Natural killer cell treated with Interleukin-12 subunit alpha and Interleukin-12 subunit beta and Interleukin-15 and Interleukin-18, amount 100 ng/mL, for 72 hours (primary cell): ENCODE measurements around the gene RFC2. TPM values are rescaled to one million over a fixed set of nuclear protein-coding genes. Genes with fewer than 3 reads are reported as not detected.
A peak's percentile ranks its signal among the peaks of the same experiment; 100 is the strongest.
"Not testable (repeated sequence)": the region's sequence is repeated elsewhere in the genome, so short reads cannot be mapped to it uniquely, and the experiment has no call there.

Experiments used
- ATAC-seq, 2 donors: fragments of 150-1000 bp; cut with Tn5 transposase in 1 of 2; sonication (Bioruptor Pico), chemical (Tn5 transposase) in 1 of 2; 2 replicates each; pipeline ENCODE4 v1.10.0; 2021
- DNase-seq: peaks from one replicate; pipeline ENCODE4 v3.0.0; 2022; ENCODE audit warnings: low spot score
- H3K27ac Mint-ChIP-seq, 2 donors: 1 replicate in 1 of 2; 2 replicates in 1 of 2; pipeline ENCODE4 v1.8.0; 2022; ENCODE audit warnings: mixed read lengths in 2 of 2, mild to moderate bottlenecking in 1 of 2, moderate library complexity in 1 of 2
- H3K27me3 Mint-ChIP-seq, 2 donors: 1 replicate in 1 of 2; 2 replicates in 1 of 2; pipeline ENCODE4 v1.8.0; 2022; ENCODE audit warnings: mixed read lengths in 2 of 2
- H3K36me3 Mint-ChIP-seq: one replicate; pipeline ENCODE4 v1.8.0; 2022; ENCODE audit warnings: mixed read lengths
- H3K4me1 Mint-ChIP-seq, 2 donors: 1 replicate in 1 of 2; 2 replicates in 1 of 2; pipeline ENCODE4 v1.8.0; 2022; ENCODE audit warnings: low read depth in 2 of 2, mixed read lengths in 2 of 2, mild to moderate bottlenecking in 1 of 2
- H3K4me3 Mint-ChIP-seq: one replicate; pipeline ENCODE4 v1.8.0; 2022; ENCODE audit warnings: mixed read lengths
- H3K9me3 Mint-ChIP-seq: 2 replicates; pipeline ENCODE4 v1.8.0; 2022; ENCODE audit warnings: mixed read lengths
- total RNA-seq, 2 donors: library from RNA; stranded (reverse); gene quantifications; one replicate each; pipeline ENCODE4 v1.2.3, GENCODE V29; 2022

The RFC2 gene
- total RNA-seq, 2 donors from 2014 or later = 66.4 to 87.5 TPM

DNA sequence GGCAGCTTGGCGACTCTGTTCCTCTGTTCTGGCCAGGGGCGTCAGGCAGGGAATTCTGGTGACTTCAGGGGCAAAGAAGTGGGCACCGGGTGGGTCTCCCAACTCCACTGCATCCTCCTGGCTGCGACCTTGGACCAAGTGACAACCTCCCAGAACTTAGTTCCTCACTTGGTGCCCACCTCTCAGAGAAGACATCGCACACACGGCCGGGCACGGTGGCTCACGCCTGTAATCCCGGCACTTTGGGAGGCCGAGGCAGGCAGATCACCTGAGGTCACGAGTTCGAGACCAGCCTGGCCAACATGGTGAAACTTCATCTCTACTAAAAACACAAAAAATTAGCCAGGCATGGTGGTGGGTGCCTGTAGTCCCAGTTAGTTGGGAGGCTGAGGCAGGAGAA lies 29.3 kb downstream of the RFC2 start:
- Mint-ChIP-seq H3K27ac (peak overlapping the region; percentile 55 to 63), H3K4me1 (peaks cover 19 to 31% of the 10 kb centered on the region in 2 donors)
- H3K9me3 Mint-ChIP-seq, DNase-seq, ATAC-seq, H3K4me3 Mint-ChIP-seq, H3K27me3 Mint-ChIP-seq, H3K36me3 Mint-ChIP-seq: not testable (repeated sequence)

DNA sequence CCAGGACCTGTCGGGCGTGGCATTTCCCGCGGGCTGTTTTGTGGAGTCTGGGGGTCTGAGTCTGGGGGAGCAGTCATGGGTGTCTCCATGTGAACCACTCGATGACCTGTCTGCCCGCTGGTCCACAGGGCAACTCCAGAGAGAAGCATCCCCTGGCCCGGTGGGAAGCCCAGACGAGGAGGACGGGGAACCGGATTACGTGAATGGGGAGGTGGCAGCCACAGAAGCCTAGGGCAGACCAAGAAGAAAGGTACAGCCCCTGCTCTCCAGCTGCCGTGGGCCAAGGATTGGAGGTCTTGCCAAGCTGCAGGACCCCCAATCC lies 29.7 kb downstream of the RFC2 start:
- Mint-ChIP-seq H3K9me3 (no peaks in the 10 kb centered on the region), H3K4me1 (peaks cover 18 to 29% of the 10 kb centered on the region in 2 donors), H3K27ac (no peak overlapping the region), H3K27me3 (no peaks in the 10 kb centered on the region), H3K4me3 (no peak overlapping the region), H3K36me3 (peaks cover 7% of the 10 kb centered on the region)
- DNase-seq = peak; percentile 41
- no peak for ATAC-seq

DNA sequence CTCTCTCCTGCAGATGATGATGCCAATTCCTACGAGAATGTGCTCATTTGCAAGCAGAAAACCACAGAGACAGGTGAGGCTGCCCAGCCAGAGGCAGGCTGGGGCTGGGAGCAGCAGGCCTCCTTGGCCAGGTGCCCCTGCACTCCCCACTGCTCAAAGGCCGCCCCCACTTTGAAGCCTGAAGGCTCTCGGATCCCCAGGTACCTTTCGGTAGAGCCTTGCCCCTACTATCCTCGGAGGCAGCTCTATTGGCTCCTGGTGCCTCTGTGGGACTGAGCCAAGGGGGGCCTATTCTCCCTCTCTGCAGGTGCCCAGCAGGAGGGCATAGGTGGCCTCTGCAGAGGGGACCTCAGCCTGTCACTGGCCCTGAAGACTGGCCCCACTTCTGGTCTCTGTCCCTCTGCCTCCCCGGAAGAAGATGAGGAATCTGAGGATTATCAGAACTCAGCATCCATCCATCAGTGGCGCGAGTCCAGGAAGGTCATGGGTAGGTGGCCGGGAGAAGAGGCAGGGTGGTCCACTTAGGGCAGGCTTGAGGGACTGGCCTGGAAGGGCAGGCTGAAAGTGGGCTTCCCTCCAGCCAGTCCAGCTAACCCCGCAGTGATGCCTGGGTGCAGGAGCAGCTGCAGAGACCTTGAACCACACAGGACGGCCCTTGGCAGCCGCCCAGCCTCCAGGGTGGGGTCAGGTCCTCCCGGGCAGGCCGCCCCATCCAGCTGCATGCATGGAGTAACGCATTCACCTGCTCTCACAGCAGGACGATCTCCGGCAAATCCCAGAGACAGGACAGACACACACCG lies 30.3 kb downstream of the RFC2 start:
- H3K27ac Mint-ChIP-seq = peak overlapping the region in 1 of 2 donors; percentile 26
- ATAC-seq (no peak), DNase-seq (peak; percentile 59)
- H3K36me3 Mint-ChIP-seq = peaks cover 7% of the 10 kb centered on the region
- no peaks in the 10 kb centered on the region for H3K9me3 Mint-ChIP-seq
- peaks cover 15 to 27% of the 10 kb centered on the region in 2 donors for H3K4me1 Mint-ChIP-seq
- H3K27me3 Mint-ChIP-seq = no peaks in the 10 kb centered on the region
- H3K4me3 Mint-ChIP-seq = no peak overlapping the region

DNA sequence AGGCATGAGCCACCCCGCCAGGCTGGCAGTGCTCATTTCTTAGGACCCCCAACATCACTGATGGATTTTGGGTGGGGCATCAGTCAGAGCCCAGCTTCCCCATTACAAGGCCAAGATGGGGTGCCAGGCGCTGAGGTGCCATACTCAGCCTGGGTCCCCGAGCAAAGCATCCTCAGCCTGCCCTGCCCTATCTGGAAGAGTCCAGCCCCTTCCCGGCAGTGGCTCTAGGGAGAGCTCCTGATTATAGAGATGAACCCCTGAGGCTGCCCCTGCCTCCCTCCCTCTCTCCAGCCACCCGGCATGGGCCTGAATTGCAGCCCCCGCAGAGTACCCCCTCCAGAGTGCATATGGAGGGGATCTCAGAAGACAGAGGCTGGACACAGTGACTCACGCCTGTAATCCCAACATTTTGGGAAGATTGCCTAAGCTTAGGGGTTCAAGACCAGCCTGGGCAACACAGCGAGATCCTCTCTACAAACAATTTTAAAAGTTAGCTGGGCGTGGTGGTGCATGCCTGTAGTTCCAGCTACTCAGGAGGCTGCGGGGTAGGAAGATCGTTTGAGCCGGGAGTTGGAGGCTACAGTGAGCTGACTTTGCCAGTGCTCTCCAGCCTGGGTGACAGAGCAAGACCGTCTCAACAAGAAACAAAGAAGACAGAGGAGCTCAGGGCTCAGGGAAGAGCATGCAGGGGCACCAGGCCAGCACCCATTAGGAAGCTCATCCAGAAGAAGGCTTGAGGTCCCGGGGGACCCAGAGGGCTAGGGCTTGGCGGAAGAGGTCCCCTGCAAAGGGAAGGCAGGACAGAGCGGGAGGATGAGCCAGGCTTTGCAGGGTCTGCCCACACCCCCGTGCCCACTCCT lies 31.1 kb downstream of the RFC2 start:
- no peaks in the 10 kb centered on the region for H3K27me3 Mint-ChIP-seq
- DNase-seq (peak; percentile 48), ATAC-seq (no peak)
- peaks cover 19 to 30% of the 10 kb centered on the region in 2 donors for H3K4me1 Mint-ChIP-seq
- H3K9me3 Mint-ChIP-seq = no peaks in the 10 kb centered on the region
- H3K4me3 Mint-ChIP-seq = no peak overlapping the region
- peaks cover 7% of the 10 kb centered on the region for H3K36me3 Mint-ChIP-seq
- H3K27ac Mint-ChIP-seq = peak overlapping the region in 1 of 2 donors; percentile 26

DNA sequence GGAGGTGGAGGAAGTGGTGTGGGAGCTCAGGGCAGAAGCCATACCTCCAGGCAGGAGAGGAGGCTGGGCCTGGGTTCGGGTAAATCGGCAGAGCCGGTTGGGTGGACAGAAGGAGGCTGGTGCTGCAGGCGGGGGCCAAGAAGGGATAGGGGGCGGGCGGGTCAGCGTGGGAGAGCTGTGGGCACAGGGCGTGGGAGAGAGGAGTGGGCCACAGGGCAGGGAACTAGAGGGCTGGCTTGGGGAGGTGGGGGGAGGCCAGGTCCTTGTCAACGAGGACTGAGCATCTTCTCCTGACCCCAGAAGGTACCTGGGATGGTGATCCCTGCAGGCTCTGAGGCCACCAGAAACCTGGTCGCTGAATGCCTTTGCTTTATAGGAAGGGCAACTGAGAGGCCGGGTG lies 32.5 kb downstream of the RFC2 start:
- DNase-seq (peak; percentile 40), ATAC-seq (no peak)
- Mint-ChIP-seq H3K9me3 (no peaks in the 10 kb centered on the region), H3K4me1 (peaks cover 30 to 38% of the 10 kb centered on the region in 2 donors), H3K36me3 (peaks cover 6% of the 10 kb centered on the region), H3K4me3 (no peak overlapping the region), H3K27me3 (no peaks in the 10 kb centered on the region), H3K27ac (no peak overlapping the region)

DNA sequence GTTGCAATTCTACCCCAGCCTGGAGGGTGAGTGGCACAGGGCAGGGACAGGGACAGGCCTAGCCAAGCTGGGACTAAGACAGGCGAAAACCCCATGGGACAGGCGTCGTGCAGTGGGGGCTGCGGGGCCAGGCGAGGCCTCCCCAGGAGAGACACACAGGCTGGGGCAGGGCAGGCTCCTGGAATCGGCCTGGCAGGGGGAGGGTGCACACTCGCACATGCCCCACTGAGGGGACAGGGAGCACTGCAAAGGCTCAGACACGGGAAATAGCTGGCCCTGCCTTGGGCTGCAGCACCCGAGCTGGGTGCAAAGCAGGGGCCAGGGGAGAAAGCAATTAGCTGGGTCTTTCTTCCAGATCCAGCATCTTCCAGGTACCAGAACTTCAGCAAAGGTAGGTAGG lies 34.0 kb downstream of the RFC2 start:
- peaks cover 27 to 40% of the 10 kb centered on the region in 2 donors for H3K4me1 Mint-ChIP-seq
- H3K4me3 Mint-ChIP-seq = no peak overlapping the region
- ATAC-seq (no peak), DNase-seq (peak; percentile 45)
- no peaks in the 10 kb centered on the region for H3K9me3 Mint-ChIP-seq
- H3K27ac Mint-ChIP-seq = no peak overlapping the region
- no peaks in the 10 kb centered on the region for H3K27me3 Mint-ChIP-seq
- H3K36me3 Mint-ChIP-seq = no peaks in the 10 kb centered on the region

DNA sequence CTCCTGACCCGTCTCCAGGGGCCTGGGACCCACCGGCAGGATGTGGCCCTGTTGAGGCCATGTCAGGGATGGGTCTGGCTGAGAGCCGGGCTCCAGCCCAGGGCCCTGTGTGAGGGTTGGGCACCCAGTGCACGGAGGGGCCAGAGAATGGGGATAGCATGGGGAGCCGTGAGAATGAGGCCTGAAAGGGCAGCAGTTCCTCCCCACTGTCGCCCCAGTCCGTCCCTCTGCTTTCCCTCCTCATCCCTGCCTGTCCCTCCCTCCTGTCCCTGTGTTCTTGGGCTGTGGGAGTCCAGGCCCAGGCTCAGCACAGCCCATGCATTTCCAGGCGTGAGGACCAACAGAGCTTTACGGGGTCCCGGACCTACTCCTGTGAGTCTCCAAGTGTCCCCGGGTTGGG lies 34.8 kb downstream of the RFC2 start:
- H3K9me3 Mint-ChIP-seq = no peaks in the 10 kb centered on the region

DNA sequence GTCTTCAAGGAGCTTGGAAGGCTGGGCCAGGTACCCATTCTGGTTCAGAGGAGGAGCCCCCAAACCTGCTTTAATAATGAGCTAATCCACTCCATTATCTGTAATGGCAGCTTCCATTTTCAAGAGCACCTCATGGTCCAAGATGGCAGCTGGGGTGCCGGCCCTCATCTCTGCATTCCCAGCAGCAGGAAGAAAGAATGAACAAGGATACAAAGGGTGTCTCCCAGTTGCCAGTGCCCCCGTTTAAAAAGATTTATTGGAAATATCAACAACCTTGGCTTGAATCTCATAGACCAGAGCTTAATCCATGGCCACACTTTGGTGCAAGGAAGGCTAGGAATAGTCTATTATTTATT lies 35.9 kb downstream of the RFC2 start:
- no peak for ATAC-seq
- peak overlapping the region; percentile 84 for H3K27ac Mint-ChIP-seq
- no peaks in the 10 kb centered on the region for H3K27me3 Mint-ChIP-seq
- H3K36me3 Mint-ChIP-seq = no peaks in the 10 kb centered on the region
- peaks cover 29 to 38% of the 10 kb centered on the region in 2 donors for H3K4me1 Mint-ChIP-seq
- no peaks in the 10 kb centered on the region for H3K9me3 Mint-ChIP-seq
- no peak for DNase-seq
- H3K4me3 Mint-ChIP-seq = peak overlapping the region; percentile 56

More for the DNA sequence above, 34.8 kb downstream of the RFC2 start:
- Mint-ChIP-seq H3K27ac (no peak overlapping the region), H3K27me3 (no peaks in the 10 kb centered on the region), H3K4me1 (peaks cover 29 to 40% of the 10 kb centered on the region in 2 donors), H3K4me3 (no peak overlapping the region), H3K36me3 (no peaks in the 10 kb centered on the region)
- DNase-seq = peak; percentile 51
- ATAC-seq = no peak

DNA sequence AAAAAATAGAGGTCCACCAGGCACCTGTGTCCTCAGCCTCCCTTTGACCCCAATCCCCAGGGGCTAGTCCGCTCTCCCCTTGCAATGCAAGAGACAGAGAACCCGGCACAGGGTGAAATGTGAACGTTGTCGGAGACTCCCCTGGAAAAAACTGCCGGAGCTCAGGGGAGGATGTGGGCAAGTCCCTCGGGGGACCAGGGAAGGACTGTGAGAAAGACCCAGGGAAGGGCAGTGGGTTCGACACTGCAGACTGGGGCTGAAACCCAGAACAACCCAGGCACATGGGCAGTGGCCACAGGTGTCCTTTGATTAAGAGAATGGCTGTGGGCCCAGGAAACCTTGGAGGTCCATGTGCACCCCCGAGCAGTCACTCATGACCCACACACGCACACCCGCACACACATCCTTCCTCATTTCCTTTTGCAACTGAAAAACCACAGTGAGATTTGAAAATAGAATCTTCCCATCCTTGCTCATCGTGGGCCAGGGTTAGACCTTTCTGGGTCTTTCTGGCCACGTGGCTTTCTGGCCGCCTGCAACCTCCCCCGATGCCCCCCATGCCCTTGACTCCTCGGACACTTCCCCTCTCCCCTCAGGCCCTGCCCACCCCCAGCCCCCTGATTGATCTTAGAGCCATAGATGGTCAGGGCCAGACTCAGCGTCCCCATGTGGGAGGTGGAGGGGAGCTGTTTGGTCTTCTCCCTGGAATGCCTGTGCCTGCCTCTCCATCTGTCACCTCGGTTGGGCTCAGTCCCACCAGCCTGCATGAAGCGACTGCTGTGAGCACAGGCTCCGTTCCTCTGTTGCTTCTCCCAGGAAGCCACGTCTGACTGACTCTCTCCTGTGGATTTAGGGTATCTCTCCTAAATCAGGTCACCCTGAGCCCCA lies 36.5 kb downstream of the RFC2 start:
- Mint-ChIP-seq H3K9me3 (no peaks in the 10 kb centered on the region), H3K4me3 (peak overlapping the region; percentile 56), H3K4me1 (peaks cover 29 to 35% of the 10 kb centered on the region in 2 donors), H3K36me3 (no peaks in the 10 kb centered on the region), H3K27ac (peak overlapping the region; percentile 84), H3K27me3 (no peaks in the 10 kb centered on the region)
- ATAC-seq = peak; percentile 77 to 81
- peak; percentile 71 for DNase-seq

DNA sequence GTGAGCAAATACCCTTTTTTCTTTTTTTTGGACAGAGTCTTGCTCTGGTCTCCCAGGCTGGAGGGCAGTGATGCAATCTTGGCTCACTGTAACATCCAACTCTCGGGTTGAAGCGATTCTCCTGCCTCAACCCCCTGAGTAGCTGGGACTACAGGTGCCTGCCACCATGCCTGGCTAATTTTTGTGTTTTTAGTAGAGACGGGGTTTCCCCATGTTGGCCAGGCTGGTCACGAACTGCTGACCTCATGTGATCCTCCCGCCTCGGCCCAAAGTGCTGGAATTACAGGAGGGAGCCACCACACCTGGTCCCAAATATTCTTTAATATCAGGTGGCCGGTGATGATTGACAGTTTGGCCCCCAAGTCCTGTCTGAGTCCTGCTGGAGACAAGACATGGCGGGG lies 37.8 kb downstream of the RFC2 start:
- H3K4me1 Mint-ChIP-seq = peaks cover 29 to 36% of the 10 kb centered on the region in 2 donors
- DNase-seq = no peak
- ATAC-seq = no peak
- no peaks in the 10 kb centered on the region for H3K27me3 Mint-ChIP-seq
- peak overlapping the region; percentile 84 for H3K27ac Mint-ChIP-seq
- H3K36me3 Mint-ChIP-seq = no peaks in the 10 kb centered on the region
- peak overlapping the region; percentile 36 for H3K4me3 Mint-ChIP-seq
- H3K9me3 Mint-ChIP-seq = no peaks in the 10 kb centered on the region

DNA sequence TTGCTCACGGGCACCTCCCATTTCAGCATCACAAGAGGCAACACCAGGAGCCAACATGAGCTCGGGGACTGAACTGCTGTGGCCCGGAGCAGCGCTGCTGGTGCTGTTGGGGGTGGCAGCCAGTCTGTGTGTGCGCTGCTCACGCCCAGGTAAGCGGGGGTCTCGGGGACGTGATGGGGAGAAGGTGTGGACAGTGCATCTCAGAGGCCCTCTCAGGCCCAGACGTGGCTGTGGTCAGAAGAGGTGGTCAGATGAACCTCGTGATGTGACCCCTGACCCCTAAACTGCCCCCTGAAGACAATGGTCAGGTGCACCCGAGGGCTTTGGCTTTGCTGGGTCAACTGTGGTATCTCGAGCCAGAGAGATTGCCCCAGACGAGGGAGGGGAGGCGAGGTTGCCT lies 38.3 kb downstream of the RFC2 start:
- Mint-ChIP-seq H3K27ac (peak overlapping the region; percentile 9 to 84), H3K36me3 (no peaks in the 10 kb centered on the region), H3K4me1 (peaks cover 29 to 36% of the 10 kb centered on the region in 2 donors)

DNA sequence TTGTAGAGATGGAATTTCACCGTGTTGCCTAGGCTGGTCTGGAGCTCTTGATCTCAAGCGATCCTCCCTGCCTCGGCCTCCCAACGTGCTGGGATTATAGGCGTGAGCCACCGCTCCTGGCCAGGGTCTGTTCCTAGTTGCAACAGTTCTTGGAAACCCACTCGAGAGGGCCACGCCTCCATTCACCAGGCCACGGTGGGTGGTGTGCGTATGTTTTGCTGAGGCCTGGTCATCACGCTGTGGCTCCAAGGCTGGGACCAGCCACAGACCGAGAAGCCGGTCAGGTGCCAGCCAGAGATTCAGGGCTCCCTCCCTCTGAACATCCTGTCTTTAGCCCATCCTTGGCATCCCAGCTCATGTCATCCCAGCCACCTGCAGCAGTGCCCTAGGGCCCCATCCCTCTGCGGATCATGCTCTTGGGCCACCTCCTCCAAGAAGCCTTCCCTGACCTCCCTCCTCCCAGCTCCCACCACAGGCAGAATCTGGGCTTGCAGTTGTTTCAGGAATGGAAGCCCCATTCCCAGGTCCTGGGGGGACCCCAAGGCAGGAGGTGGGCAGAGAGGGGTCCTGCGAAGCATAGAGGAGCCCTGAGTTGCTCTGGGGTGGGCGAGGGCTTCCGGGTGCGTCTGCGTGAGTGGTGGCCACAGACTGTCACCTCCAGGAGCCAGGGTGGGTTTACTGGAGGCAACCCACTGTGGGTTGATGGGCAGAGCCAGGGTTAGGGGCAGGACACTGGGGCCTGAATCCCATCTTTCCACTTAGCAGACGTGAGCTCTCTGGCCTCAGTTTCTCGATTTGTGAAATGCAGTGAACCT lies 39.2 kb downstream of the RFC2 start:
- H3K36me3 Mint-ChIP-seq = no peaks in the 10 kb centered on the region
- no peaks in the 10 kb centered on the region for H3K9me3 Mint-ChIP-seq
- H3K4me3 Mint-ChIP-seq = no peak overlapping the region
- H3K4me1 Mint-ChIP-seq = peaks cover 29 to 36% of the 10 kb centered on the region in 2 donors
- DNase-seq (peak; percentile 55), ATAC-seq (no peak)
- peak overlapping the region; percentile 9 to 84 for H3K27ac Mint-ChIP-seq
- H3K27me3 Mint-ChIP-seq = no peaks in the 10 kb centered on the region

More for the DNA sequence above, 38.3 kb downstream of the RFC2 start:
- Mint-ChIP-seq H3K27me3 (no peaks in the 10 kb centered on the region), H3K9me3 (no peaks in the 10 kb centered on the region), H3K4me3 (no peak overlapping the region)
- DNase-seq = no peak
- no peak for ATAC-seq

DNA sequence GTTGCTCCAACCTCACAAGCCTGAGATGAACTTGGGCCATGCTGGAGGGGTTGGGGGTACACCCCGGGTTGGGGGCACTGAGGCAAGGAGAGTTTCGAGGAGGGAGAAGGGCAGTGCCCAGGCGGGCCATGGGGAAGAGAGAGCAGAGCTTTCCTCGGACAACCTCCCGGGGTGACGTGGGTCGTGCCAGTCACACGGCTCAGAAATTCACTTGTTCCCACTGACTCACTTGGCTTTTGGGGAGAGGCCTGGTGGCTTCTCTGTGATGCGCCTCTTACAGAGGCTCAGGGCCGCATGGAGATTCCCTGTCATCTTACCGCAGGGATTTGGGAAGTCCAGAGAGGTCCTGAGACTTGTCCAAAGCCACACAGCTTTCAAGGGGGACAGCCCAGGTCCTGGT lies 41.5 kb downstream of the RFC2 start:
- DNase-seq (peak; percentile 51), ATAC-seq (no peak)
- H3K27me3 Mint-ChIP-seq = no peaks in the 10 kb centered on the region
- no peaks in the 10 kb centered on the region for H3K9me3 Mint-ChIP-seq
- no peak overlapping the region for H3K4me3 Mint-ChIP-seq
- H3K36me3 Mint-ChIP-seq = no peaks in the 10 kb centered on the region
- peak overlapping the region in 1 of 2 donors; percentile 65 for H3K27ac Mint-ChIP-seq
- H3K4me1 Mint-ChIP-seq = peaks cover 34 to 39% of the 10 kb centered on the region in 2 donors
